Neuronal stem cell (in vitro differentiated cells): Measurements from ENCODE around the gene INKA2.

Source experiments
- DNase-seq: peaks from one replicate; pipeline ENCODE4 v3.0.0-alpha.2; 2013; ENCODE audit warnings: low spot score
- H2AFZ ChIP-seq: one replicate; pipeline ENCODE4 v1.6.1; 2013; ENCODE audit warnings: mild to moderate bottlenecking, low read length, inconsistent platforms
- H2AK5ac ChIP-seq: 2 replicates; pipeline ENCODE4 v1.6.1; 2013; ENCODE audit warnings: low read depth, mild to moderate bottlenecking, inconsistent platforms, low read length, moderate library complexity, mixed read lengths
- H2BK120ac ChIP-seq: 2 replicates; pipeline ENCODE4 v1.6.1; 2013; ENCODE audit warnings: low read depth, mild to moderate bottlenecking, inconsistent platforms, low read length, moderate library complexity, mixed read lengths
- H2BK12ac ChIP-seq: one replicate; pipeline ENCODE4 v1.6.1; 2013; ENCODE audit warnings: low read length, inconsistent platforms
- H2BK15ac ChIP-seq: 2 replicates; pipeline ENCODE4 v1.6.1; 2013; ENCODE audit warnings: mild to moderate bottlenecking, low read length, inconsistent platforms, mixed read lengths
- H2BK5ac ChIP-seq: one replicate; pipeline ENCODE4 v1.6.1; 2013; ENCODE audit warnings: inconsistent platforms, mild to moderate bottlenecking, low read length, moderate library complexity
- H3K14ac ChIP-seq: one replicate; pipeline ENCODE4 v1.6.1; 2013; ENCODE audit warnings: low read length, inconsistent platforms
- H3K18ac ChIP-seq: 2 replicates; pipeline ENCODE4 v1.6.1; 2013; ENCODE audit warnings: low read length, inconsistent platforms
- H3K23ac ChIP-seq: 2 replicates; pipeline ENCODE4 v1.6.1; 2013; ENCODE audit warnings: low read depth, mild to moderate bottlenecking, mixed read lengths, low read length, inconsistent platforms; ENCODE audit not compliant: poor library complexity
- H3K27ac ChIP-seq: replicated peaks from 3 replicates; pipeline ENCODE4 v1.5.1; 2013; ENCODE audit warnings: low read length, inconsistent platforms
- H3K27me3 ChIP-seq, 3 experiments: 2 replicates each; pipeline ENCODE4 v1.6.1; 2013; ENCODE audit warnings: low read length in 3 of 3, mild to moderate bottlenecking in 2 of 3, inconsistent platforms in 1 of 3, low read depth in 1 of 3, mixed read lengths in 1 of 3, moderate library complexity in 1 of 3; ENCODE audit not compliant: control insufficient read depth in 3 of 3, insufficient read depth in 3 of 3
- H3K36me3 ChIP-seq, 2 donors: replicated peaks in 1 of 2; 2 replicates each; pipeline ENCODE4 v1.6.1; 2013; ENCODE audit warnings: low read length in 2 of 2; ENCODE audit not compliant: control insufficient read depth in 2 of 2, insufficient read depth in 2 of 2
- H3K4ac ChIP-seq: 2 replicates; pipeline ENCODE4 v1.6.1; 2013; ENCODE audit warnings: inconsistent platforms, mild to moderate bottlenecking, low read length, moderate library complexity
- H3K4me1 ChIP-seq, 2 donors: 1 replicate in 1 of 2; 2 replicates in 1 of 2; pipeline ENCODE4 v1.6.1; 2013; ENCODE audit warnings: low read length in 2 of 2, low read depth in 1 of 2; ENCODE audit not compliant: control insufficient read depth in 2 of 2, insufficient read depth in 1 of 2
- H3K4me2 ChIP-seq: one replicate; pipeline ENCODE4 v1.6.1; 2013; ENCODE audit warnings: mild to moderate bottlenecking, low read length, inconsistent platforms; ENCODE audit not compliant: insufficient read depth, poor library complexity, severe bottlenecking
- H3K4me3 ChIP-seq, 2 donors: 2 replicates each; pipeline ENCODE4 v1.5.1; 2013; ENCODE audit warnings: low read length in 2 of 2, mild to moderate bottlenecking in 2 of 2, inconsistent platforms in 1 of 2, moderate library complexity in 1 of 2
- H3K79me1 ChIP-seq: one replicate; pipeline ENCODE4 v1.6.1; 2013; ENCODE audit warnings: low read depth, mild to moderate bottlenecking, inconsistent platforms, low read length, moderate library complexity
- H3K9ac ChIP-seq: one replicate; pipeline ENCODE4 v1.6.1; 2013; ENCODE audit warnings: mild to moderate bottlenecking, low read depth, low read length, inconsistent platforms; ENCODE audit not compliant: poor library complexity
- H3K9me3 ChIP-seq, 2 donors: replicated peaks in 1 of 2; 2 replicates each; pipeline versions ENCODE3 to v1.6.1; 2013; ENCODE audit warnings: low read length in 2 of 2, mild to moderate bottlenecking in 2 of 2, inconsistent platforms in 1 of 2, low read depth in 1 of 2, mixed read lengths in 1 of 2, moderate library complexity in 1 of 2; ENCODE audit not compliant: control insufficient read depth in 2 of 2, insufficient read depth in 1 of 2
- H4K8ac ChIP-seq: one replicate; pipeline ENCODE4 v1.6.1; 2013; ENCODE audit warnings: low read depth, mild to moderate bottlenecking, inconsistent platforms, low read length, moderate library complexity
- H4K91ac ChIP-seq: one replicate; pipeline ENCODE4 v1.6.1; 2013; ENCODE audit warnings: low read length, low read depth, mild to moderate bottlenecking, inconsistent platforms; ENCODE audit not compliant: poor library complexity
- WGBS, 2 donors: extraction: QIAGEN DNeasy Blood & Tissue Kit; methylation state at CpG; one replicate each; pipeline ENCODE4 v1.1.7; 2013; ENCODE audit warnings: missing lambda C conversion rate in 2 of 2, mixed read lengths in 1 of 2; ENCODE audit not compliant: insufficient read length in 2 of 2, insufficient replicate concordance in 1 of 2; ENCODE audit errors: extremely low coverage in 2 of 2; 5-methylcytosine and 5-hydroxymethylcytosine counted together

Gene INKA2

DNA sequence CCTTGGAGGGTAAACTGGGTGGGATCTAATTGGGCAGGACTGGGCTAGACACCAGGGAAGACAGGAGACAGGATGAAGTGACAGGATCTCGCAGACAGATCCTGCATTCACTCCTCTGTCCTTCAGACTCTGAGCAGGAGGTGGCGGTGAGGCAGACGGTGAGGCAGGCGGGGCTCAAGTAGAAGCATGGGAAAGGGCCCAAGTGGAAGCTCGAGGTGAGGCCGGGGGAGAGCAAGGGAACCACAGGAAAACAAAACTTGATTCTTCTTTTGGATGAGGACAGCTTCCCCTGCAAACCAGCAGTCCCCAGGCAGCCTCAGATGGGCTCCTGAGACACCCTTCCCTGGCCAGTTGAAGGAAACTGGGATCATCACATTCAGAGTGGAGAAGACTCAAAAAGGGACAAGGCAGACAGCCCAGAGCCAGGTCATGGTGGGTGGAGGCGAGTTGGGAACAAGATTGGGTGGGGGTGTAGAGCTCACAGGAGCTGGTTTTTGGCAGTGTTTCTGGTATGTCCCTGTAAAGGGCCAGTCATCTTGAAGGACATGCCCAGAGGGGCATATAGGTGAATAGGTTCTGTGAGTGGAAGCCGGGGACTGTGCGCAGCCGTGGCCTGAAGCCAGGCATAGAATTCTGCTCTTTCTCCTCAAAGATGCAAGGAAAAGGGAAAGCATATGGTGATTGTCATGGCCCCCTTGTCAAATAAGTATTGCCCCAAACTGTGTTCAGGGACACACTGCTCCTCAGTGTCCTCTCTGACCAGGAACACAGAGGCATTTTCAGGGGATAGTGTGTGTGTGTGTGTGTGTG lies 18.0 kb downstream of the INKA2 start:
- no peak overlapping the region for H4K8ac ChIP-seq
- no peak overlapping the region for H2AK5ac ChIP-seq
- WGBS, 2 donors, result no CpG with 5 or more reads among the region's 10 CpGs
- no peak overlapping the region for H3K23ac ChIP-seq
- no peak overlapping the region for H3K18ac ChIP-seq
- no peak overlapping the region for H2BK15ac ChIP-seq
- H3K14ac ChIP-seq, result no peak overlapping the region
- H3K9me3 ChIP-seq, result no peaks in the 10 kb centered on the region
- H3K9ac ChIP-seq, result no peak overlapping the region
- H2BK12ac ChIP-seq, result no peak overlapping the region
- H4K91ac ChIP-seq, result no peak overlapping the region
- no peak overlapping the region for H3K4me3 ChIP-seq
- H2AFZ ChIP-seq, result no peak overlapping the region
- no peak overlapping the region for H3K4ac ChIP-seq
- no peak overlapping the region for H3K4me2 ChIP-seq
- no peaks in the 10 kb centered on the region for H3K27me3 ChIP-seq
- no peak overlapping the region for H2BK5ac ChIP-seq
- no peak overlapping the region for H2BK120ac ChIP-seq
- no peak for DNase-seq
- H3K79me1 ChIP-seq, result no peaks in the 10 kb centered on the region
- H3K27ac ChIP-seq, result no peak overlapping the region
- peaks cover 5 to 15% of the 10 kb centered on the region in 2 donors for H3K4me1 ChIP-seq
- H3K36me3 ChIP-seq, result no peaks in the 10 kb centered on the region

DNA sequence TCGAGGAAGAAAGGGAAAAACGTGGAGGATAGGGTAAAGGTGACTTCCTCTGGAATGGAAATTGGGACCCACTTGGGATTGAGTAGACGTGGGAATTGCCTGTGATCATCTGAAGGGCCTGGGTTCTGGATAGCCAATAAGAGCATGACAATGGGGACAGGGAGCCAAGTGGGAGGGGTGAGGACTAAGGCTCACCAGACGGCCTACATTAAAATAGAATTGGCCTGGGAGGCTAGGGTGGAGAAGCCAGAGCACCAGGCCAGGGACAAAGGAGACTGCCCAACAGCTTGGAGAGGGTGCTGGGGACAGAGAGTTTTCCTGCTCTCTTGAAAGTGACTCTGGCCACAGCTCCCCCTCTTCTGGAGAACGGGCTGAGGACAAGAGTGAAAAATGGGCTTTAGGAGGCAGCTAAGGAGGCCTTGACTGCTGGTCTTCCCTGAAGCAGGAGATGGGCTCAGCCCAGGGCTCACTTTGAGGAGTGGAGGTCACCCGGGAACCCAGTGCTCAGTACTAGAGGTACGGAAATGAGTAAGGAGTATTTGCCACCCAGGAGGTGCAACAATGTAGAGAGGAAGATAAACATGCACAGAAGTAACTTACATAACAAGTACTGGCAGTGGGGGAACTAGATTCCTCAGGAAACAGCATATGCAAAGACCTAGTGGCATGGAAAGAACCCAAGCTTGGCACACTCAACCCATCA lies 18.8 kb downstream of the INKA2 start:
- Histone ChIP-seq H2BK120ac (no peak overlapping the region), H2BK5ac (no peak overlapping the region), H2BK15ac (no peak overlapping the region), H3K4me3 (no peak overlapping the region), H3K4ac (no peak overlapping the region), H4K8ac (no peak overlapping the region), H3K36me3 (no peaks in the 10 kb centered on the region), H3K18ac (peak overlapping the region; percentile 9), H2AK5ac (no peak overlapping the region), H4K91ac (no peak overlapping the region), H3K4me1 (peaks cover 5 to 10% of the 10 kb centered on the region in 2 donors), H3K4me2 (no peak overlapping the region), H3K9me3 (no peaks in the 10 kb centered on the region), H2AFZ (no peak overlapping the region), H3K9ac (no peak overlapping the region), H3K27me3 (no peaks in the 10 kb centered on the region), H2BK12ac (no peak overlapping the region), H3K79me1 (no peaks in the 10 kb centered on the region), H3K14ac (no peak overlapping the region), H3K23ac (no peak overlapping the region), H3K27ac (no peak overlapping the region)
- no CpG with 5 or more reads among the region's 7 CpGs for WGBS, 2 donors
- no peak for DNase-seq

DNA sequence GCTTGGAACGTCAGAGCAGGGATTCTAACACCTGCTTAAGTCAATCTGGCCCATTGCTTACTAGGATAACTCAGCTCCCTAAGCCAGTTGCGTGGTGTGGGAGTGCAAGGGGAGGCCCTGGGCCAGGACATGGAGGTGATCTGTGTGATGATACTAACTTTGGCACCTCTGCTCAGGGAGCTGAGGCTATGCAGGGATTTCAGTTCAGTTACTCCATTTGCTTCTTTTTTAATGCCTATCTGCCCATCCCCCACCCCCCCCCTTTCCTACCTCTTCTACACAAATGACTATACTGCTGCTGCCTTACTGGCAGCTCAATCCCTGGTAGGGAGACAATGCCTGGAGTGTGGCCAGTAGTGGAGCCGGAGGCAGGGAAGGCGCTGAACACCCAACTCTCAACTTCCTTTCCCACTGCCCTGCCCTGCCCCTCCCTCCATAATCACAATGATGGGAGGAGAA lies 19.5 kb downstream of the INKA2 start:
- no peak overlapping the region for H3K14ac ChIP-seq
- no peaks in the 10 kb centered on the region for H3K9me3 ChIP-seq
- H4K8ac ChIP-seq, result no peak overlapping the region
- no peak overlapping the region for H3K4me2 ChIP-seq
- H4K91ac ChIP-seq, result no peak overlapping the region
- H3K4me3 ChIP-seq, result no peak overlapping the region
- no peak overlapping the region for H2BK5ac ChIP-seq
- no peak for DNase-seq
- no peak overlapping the region for H2BK120ac ChIP-seq
- no peak overlapping the region for H2AK5ac ChIP-seq
- no CpG with 5 or more reads among the region's 4 CpGs for WGBS, 2 donors
- no peaks in the 10 kb centered on the region for H3K36me3 ChIP-seq
- H2BK12ac ChIP-seq, result no peak overlapping the region
- H3K79me1 ChIP-seq, result no peaks in the 10 kb centered on the region
- no peaks in the 10 kb centered on the region for H3K27me3 ChIP-seq
- no peak overlapping the region for H3K18ac ChIP-seq
- no peak overlapping the region for H3K23ac ChIP-seq
- no peak overlapping the region for H2BK15ac ChIP-seq
- peaks cover 0 to 5% of the 10 kb centered on the region in 2 donors for H3K4me1 ChIP-seq
- H2AFZ ChIP-seq, result no peak overlapping the region
- H3K4ac ChIP-seq, result no peak overlapping the region
- no peak overlapping the region for H3K27ac ChIP-seq
- no peak overlapping the region for H3K9ac ChIP-seq

DNA sequence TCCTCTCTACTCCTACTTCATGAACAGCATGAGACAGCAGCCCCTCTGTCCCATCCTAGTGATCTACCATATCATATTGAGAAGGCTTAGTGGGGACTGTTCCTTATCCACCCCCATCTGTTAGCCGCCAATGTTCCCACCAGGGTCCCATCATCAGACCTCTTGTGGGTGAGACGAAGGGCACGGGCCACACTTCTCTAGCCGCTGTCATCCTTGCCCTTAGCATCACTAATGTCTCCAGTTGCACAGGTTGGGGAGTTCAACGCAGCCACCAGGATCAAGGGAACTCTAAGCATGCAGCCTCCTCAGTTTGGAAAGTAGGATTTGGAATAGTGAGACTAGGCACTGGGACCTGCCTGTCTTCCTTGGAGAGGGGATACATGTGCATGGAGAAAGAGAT lies 20.1 kb downstream of the INKA2 start:
- no CpG with 5 or more reads among the region's 5 CpGs for WGBS, 2 donors
- no peaks in the 10 kb centered on the region for H3K79me1 ChIP-seq
- no peaks in the 10 kb centered on the region for H3K9me3 ChIP-seq
- no peak for DNase-seq
- no peak overlapping the region for H3K9ac ChIP-seq
- H2AFZ ChIP-seq, result no peak overlapping the region
- no peak overlapping the region for H2BK15ac ChIP-seq
- H3K14ac ChIP-seq, result no peak overlapping the region
- peaks cover 0 to under 1% of the 10 kb centered on the region in 2 donors for H3K4me1 ChIP-seq
- H4K8ac ChIP-seq, result no peak overlapping the region
- no peak overlapping the region for H2BK12ac ChIP-seq
- H3K4me3 ChIP-seq, result no peak overlapping the region
- no peak overlapping the region for H2AK5ac ChIP-seq
- H3K27ac ChIP-seq, result no peak overlapping the region
- no peak overlapping the region for H2BK120ac ChIP-seq
- H4K91ac ChIP-seq, result no peak overlapping the region
- no peaks in the 10 kb centered on the region for H3K27me3 ChIP-seq
- H3K36me3 ChIP-seq, result no peaks in the 10 kb centered on the region
- H3K4ac ChIP-seq, result no peak overlapping the region
- H2BK5ac ChIP-seq, result no peak overlapping the region
- H3K4me2 ChIP-seq, result no peak overlapping the region
- H3K23ac ChIP-seq, result no peak overlapping the region
- no peak overlapping the region for H3K18ac ChIP-seq
